Nephron progenitor cell (in vitro differentiated cells): Measurements from ENCODE around the gene TEX51.

Experiments
- DNase-seq: peaks from one replicate; pipeline ENCODE4 v3.0.0; 2021
- H3K27ac Mint-ChIP-seq: 2 replicates; pipeline ENCODE4 v1.8.0; 2021; ENCODE audit warnings: mild to moderate bottlenecking, moderate library complexity, mixed read lengths
- H3K27me3 Mint-ChIP-seq: 2 replicates; pipeline ENCODE4 v1.8.0; 2021; ENCODE audit warnings: mild to moderate bottlenecking, low read depth, mixed read lengths; ENCODE audit not compliant: poor library complexity
- H3K36me3 Mint-ChIP-seq: 2 replicates; pipeline ENCODE4 v1.8.0; 2021; ENCODE audit warnings: low read depth, mixed read lengths
- H3K4me1 Mint-ChIP-seq: 2 replicates; pipeline ENCODE4 v1.8.0; 2021; ENCODE audit warnings: mixed read lengths
- H3K4me3 Mint-ChIP-seq: 2 replicates; pipeline ENCODE4 v1.8.0; 2021; ENCODE audit warnings: mild to moderate bottlenecking, moderate library complexity, mixed read lengths
- H3K9me3 Mint-ChIP-seq: 2 replicates; pipeline ENCODE4 v1.8.0; 2021; ENCODE audit warnings: mild to moderate bottlenecking, moderate library complexity, mixed read lengths
- CTCF ChIP-seq: fragments of 200-600 bp; sonication (generic); IDR thresholded peaks from 2 replicates; pipeline ENCODE4 v1.5.0; 2021; ENCODE audit warnings: antibody characterized with exemption

The TEX51 gene

DNA sequence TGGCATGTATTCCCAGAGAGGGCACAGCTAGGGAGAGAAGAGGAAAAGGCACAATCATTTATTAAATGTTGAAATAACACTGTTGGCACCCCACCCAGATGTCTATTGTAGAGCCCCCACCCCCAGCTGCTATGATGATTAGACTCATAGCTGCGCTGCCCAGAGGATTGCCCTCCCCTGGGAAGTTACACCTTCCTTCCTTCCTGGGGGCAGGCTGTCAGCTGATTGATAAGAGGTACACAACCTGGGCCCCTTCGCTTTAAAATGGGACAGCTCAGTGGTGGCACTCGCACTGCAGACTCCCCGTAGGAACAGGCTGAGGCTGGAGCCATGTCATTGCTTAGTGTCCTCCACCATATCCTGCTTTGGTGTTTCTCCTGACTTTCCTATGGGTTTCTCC lies 18.1 kb downstream of the TEX51 start:
- H3K4me3 Mint-ChIP-seq = no peak overlapping the region
- H3K27ac Mint-ChIP-seq = no peak overlapping the region
- no peaks in the 10 kb centered on the region for H3K36me3 Mint-ChIP-seq
- peaks cover 10% of the 10 kb centered on the region for H3K27me3 Mint-ChIP-seq
- TF ChIP-seq CTCF = no peak
- DNase-seq = no peak
- H3K9me3 Mint-ChIP-seq = peaks cover 3% of the 10 kb centered on the region
- peaks cover 5% of the 10 kb centered on the region for H3K4me1 Mint-ChIP-seq

DNA sequence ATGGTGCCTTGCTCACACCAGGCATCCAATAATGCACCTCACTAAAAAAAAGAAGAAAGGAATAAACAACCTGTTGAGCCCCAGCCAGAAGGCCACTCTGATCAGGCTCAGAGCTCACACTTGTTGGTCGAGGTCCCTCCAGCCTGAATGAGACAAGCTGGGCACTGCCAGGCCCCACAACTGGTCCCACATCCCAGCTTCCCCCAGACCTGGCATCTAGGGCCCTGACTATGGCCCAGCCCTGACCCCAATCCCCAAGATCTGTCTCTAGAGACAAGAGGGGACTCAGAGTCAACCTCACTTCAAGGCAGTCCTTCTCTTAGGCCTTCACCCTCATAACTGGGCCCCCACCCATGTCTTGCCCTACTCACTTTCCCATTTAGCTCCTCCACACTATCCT lies 22.4 kb downstream of the TEX51 start:
- H3K36me3 Mint-ChIP-seq = peaks cover 3% of the 10 kb centered on the region
- DNase-seq = no peak
- TF ChIP-seq CTCF = no peak
- H3K4me1 Mint-ChIP-seq = no peaks in the 10 kb centered on the region
- H3K9me3 Mint-ChIP-seq = peaks cover 17% of the 10 kb centered on the region
- peaks cover 4% of the 10 kb centered on the region for H3K27me3 Mint-ChIP-seq
- no peak overlapping the region for H3K27ac Mint-ChIP-seq
- H3K4me3 Mint-ChIP-seq = no peak overlapping the region

- no peak for TF ChIP-seq CTCF
- Mint-ChIP-seq H3K36me3 (no peaks in the 10 kb centered on the region), H3K9me3 (peaks cover 35% of the 10 kb centered on the region), H3K27ac (no peak overlapping the region), H3K4me1 (peaks cover 33% of the 10 kb centered on the region), H3K4me3 (no peak overlapping the region), H3K27me3 (peaks cover 8% of the 10 kb centered on the region)
- no peak for DNase-seq
Observed at GRCh38 chr2:126930970-126931590, 32.4 kb downstream of the TEX51 start.

DNA sequence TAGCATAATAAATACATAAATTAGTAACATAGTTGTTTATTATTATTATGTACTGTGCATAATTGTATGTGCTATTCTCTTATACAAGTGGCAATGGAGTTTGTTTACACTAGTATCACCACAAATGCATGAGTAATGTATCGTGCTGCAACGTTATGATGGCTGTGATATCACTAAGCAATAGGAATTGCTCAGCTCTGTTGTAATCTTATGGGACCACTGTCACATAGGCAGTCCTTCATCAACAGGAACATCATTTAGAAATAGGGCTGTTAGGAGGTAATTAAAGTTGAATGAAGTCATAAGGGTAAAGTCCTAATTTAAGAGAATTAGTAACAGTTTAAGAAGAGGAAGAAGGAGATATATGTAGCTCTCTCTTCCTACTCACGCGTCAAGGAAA lies 33.8 kb downstream of the TEX51 start:
- no peaks in the 10 kb centered on the region for H3K36me3 Mint-ChIP-seq
- no peak overlapping the region for H3K27ac Mint-ChIP-seq
- H3K27me3 Mint-ChIP-seq = peaks cover 9% of the 10 kb centered on the region
- H3K9me3 Mint-ChIP-seq = peaks cover 26% of the 10 kb centered on the region
- TF ChIP-seq CTCF = no peak
- no peak for DNase-seq
- H3K4me1 Mint-ChIP-seq = peaks cover 40% of the 10 kb centered on the region
- no peak overlapping the region for H3K4me3 Mint-ChIP-seq

GRCh38 chr2:126932966-126933710 lies 34.4 kb downstream of the TEX51 start:
- H3K27me3 Mint-ChIP-seq = peaks cover 13% of the 10 kb centered on the region
- H3K4me3 Mint-ChIP-seq = no peak overlapping the region
- H3K4me1 Mint-ChIP-seq = peaks cover 40% of the 10 kb centered on the region
- no peaks in the 10 kb centered on the region for H3K36me3 Mint-ChIP-seq
- no peak for TF ChIP-seq CTCF
- peaks cover 20% of the 10 kb centered on the region for H3K9me3 Mint-ChIP-seq
- DNase-seq = peak; percentile 20
- H3K27ac Mint-ChIP-seq = peak overlapping the region; percentile 81

DNA sequence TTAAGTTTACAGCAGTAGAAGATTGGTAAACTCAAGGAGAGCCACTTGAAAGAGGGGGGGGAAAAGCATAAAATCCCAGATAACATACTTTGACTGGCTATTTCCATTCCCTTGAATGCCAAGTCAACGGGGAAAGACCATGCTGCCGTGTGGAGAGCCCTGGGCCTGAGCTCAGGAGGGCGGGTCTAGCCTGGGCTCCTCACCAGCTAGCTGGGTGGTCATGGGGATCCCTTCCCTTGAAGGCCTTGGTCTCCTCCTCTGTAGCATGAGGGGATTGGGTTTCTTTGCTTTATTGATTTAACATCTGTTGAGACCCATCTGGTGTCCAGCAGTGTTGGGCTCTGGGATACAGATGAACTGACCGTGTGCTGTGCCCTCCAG lies 35.0 kb downstream of the TEX51 start:
- peak overlapping the region; percentile 81 for H3K27ac Mint-ChIP-seq
- H3K4me1 Mint-ChIP-seq = peaks cover 40% of the 10 kb centered on the region
- TF ChIP-seq CTCF = no peak
- peaks cover 18% of the 10 kb centered on the region for H3K9me3 Mint-ChIP-seq
- H3K4me3 Mint-ChIP-seq = no peak overlapping the region
- peak; percentile 12 for DNase-seq
- H3K27me3 Mint-ChIP-seq = peaks cover 14% of the 10 kb centered on the region
- H3K36me3 Mint-ChIP-seq = no peaks in the 10 kb centered on the region
